HG03159 (cell line): ENCODE results near the gene ANKRD62.
"Not testable (repeated sequence)": the region's sequence is repeated elsewhere in the genome, so short reads cannot be mapped to it uniquely, and the experiment has no call there.

Experiments used
- ATAC-seq: cut with Tn5 transposase; IDR thresholded peaks from one replicate; pipeline ENCODE4 v1.9.1; 2021; ENCODE audit warnings: mild to moderate bottlenecking, moderate library complexity; ENCODE audit not compliant: unreplicated experiment

ANKRD62 gene

DNA sequence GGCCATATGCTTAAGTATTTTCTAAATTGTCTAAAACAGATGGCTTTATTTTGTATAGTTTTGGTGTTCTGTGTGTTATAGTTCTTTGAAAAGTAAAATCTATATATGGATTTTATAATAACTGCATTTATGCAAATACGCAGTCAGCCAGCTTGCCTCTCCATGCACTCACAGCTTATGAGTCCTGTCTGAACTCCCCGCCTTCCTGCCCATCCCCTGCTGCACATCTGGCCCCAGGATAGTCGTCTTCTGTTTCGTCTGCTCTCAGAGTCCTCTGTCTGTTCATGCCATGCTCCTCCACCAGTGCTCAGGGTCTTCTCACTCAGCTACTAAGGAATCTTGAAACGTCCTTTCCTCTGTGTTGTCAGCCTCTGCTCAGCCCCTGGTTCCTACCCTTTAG lies 28.2 kb upstream of the ANKRD62 start:
- ATAC-seq, result no peak

DNA sequence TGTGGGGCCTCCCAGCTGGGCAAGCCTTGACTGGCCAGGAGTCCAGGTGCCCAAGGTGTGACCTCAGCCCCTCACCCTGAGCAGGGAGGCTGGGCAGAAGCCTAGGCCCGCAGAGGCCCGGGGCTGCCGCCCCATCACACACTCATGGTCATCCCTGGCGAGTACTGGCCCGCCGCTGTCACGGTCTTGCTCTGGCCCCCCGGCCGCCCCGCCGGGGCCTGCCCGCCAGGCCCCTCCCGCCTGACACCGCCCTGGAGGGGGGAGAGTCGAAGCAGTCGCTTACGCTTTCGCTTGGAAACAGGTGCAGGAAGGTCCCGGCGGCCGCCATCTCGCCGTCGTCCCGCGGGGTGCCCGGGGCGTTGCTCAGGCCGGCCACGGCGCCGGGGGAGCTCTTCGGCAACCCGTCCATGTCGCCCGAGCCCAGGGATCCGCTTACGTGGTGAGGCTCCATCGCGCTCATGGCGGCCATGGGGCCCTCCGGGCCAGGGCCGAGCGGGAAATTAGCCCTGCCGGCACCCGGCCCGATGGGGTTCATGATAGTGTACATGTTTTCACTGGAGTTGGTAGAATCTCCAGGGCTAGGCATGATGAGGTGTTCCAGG lies 26.6 kb upstream of the ANKRD62 start:
- no peak for ATAC-seq

DNA sequence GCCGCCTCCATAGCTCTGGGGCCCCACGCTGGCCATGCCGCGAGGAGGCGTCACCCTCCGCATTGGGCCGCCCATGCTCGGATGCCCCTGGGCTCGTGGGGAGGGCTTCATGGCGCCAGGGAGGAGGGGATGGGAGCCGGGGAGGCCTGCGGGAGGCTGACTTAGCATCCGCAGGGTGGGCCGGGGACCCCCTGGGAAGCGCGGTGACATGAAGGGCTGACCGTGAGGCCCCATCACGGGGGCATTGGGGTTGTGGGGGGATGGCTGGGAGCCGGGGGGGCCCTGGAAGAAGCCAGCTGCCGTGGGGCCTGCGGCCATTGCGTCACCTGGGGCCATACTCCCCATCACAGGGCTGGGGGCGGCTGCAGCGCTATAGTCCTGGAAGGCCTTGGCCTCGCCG lies 26.0 kb upstream of the ANKRD62 start:
- ATAC-seq, result no peak

DNA sequence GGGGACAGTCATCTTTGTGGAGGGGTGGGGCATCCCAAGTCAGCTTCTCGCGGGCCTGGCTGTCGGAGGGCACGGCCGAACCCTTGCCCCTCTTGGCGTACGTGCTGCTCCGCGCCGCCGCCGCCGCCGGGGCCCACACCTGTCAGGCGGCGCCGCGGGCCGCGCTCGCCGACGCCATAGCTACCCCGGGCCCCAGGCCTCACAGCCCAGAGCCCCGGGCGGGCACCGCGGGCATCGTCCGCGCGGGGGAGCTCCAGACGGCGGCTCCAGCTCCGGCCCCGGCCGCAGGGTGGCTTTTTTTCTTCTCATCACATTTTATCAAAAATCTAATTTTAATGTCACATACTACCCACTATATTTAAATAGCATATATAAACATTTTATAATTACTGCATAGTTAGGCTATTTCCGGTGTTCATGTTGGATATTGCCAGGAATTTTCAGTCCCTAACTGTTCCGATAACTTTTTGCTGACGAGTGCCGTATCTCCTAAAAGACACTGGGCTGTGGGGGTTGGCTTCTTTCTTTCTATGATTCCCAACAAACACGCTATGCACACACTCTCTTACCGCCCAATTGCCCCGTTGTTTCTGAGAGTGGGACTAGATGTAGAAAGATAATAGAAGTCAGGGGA lies 25.2 kb upstream of the ANKRD62 start:
- ATAC-seq, result not testable (repeated sequence)

DNA sequence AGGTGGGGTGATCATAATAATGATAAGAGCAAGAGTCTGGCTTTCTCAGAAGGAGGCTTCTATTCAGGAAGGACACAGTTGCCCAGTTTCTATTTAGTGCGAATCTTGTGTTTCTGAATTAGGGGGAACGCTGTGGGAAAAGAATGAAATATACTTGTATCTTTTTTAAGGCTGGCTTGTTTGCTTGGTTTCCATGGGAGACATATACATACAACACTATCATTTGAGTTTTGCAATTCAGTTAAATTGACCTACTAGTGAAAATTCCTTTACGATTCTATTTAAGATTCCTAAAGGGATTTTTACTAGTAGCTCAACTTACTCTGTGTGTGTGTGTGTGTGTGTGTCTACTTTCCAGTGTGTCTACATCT lies 24.7 kb upstream of the ANKRD62 start:
- ATAC-seq, result no peak

DNA sequence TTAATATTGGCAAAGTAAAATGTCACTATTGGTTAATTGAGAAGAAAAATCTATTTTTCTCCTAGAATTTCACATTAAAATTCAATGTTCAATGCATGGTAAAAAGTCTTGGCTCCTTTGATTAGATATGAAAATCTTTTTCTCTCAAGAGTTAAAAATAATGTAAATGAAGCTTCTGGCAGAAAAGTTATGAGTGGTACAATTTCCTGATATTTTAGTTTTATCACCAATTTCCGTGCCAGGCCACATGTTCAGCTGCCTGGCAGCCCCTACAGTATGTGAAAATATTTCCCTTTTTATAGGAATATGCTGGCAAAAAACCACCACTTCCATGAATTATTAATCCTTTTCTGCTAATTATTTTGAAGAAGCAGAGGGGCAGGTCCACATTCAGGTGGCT lies 22.6 kb upstream of the ANKRD62 start:
- ATAC-seq, result not testable (repeated sequence)

DNA sequence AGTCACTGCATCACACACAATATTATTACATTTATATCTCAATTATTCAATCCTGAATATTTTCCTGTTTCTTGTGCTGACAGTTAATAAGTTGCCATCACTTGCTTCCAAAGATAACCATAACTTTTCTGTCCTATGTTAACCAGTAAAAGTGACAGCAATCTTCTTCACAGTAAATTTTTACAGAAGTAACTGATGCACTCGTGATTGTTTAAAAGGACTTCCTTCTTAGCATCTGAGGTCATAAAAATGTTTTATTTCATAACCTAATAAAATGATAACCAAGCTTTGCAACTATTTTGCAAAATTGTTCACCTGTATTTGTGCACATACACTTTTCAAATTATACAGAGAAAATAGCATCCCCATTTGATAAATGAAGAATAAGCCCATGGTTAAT lies 20.6 kb upstream of the ANKRD62 start:
- ATAC-seq, result no peak

DNA sequence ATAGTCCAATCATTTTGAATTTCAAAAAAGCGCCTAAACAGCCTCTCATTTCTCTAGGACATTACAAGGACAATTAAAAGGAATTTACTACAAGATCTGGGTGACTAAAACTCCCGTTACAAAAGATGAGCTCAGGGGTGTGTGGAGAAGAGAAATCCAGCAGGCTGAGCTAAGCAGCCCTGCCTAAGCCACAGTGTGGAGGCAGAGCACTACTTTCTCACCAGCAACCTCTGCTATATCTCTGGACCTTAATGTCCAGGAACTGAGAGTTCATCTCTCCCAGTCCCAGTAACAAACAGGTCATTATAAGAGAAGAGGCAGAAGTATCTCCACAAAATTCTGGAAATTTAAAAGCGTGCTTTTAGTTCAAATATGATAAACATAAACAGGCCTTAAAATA lies 18.9 kb upstream of the ANKRD62 start:
- no peak for ATAC-seq

DNA sequence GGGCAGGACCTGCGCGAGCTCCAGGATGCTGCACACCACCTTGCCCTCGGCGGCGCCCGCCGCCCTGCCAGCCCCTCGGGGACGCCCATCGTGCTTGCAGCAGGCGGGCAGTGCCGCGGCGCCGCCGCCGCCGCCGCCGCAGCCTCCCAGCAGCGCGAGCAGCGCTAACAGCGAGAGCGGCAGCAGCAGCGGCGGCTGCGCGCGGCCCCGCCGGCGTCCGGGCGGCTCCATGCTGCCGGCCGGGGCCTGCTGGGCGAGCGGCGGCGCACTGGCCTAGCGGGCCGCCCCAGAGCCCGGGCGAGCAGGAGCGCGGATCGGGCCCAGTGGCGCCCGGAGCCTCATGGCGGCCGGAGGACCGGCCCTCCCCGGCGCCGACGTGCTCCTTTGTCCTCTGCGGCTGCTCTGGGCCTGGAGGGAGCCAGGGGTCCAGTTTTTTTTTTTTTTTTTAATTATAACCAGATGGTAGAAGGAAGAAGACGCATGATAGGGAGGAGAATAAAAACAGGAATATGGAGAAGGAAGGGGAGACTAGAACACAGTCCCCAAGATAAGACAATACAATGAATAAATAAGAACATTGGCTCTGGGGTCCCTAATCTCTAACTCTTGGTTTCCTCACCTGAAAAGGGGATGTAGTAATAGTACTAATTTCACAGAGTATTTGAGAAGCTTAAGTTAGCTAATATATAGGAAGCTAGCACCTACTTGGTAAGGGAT lies 17.1 kb upstream of the ANKRD62 start:
- no peak for ATAC-seq

DNA sequence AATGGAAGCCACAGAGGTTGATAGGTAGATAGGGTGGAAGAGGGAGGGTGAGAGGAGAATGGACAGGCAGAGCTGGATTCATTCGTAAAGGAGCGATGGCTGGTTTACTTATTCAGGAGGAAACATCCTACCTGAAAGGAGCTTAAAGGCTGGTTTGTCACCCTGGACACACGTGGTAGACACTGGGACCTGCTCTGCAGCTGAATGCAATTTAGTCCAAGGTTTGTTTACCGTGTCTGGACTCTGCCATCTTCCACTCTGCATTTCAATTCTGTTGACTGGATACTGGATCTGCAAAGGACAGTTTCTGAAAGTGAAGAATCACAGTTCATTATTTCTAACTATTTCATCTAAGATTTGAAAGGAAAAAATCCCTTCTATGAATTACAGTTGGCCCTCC lies 15.6 kb upstream of the ANKRD62 start:
- ATAC-seq, result not testable (repeated sequence)

DNA sequence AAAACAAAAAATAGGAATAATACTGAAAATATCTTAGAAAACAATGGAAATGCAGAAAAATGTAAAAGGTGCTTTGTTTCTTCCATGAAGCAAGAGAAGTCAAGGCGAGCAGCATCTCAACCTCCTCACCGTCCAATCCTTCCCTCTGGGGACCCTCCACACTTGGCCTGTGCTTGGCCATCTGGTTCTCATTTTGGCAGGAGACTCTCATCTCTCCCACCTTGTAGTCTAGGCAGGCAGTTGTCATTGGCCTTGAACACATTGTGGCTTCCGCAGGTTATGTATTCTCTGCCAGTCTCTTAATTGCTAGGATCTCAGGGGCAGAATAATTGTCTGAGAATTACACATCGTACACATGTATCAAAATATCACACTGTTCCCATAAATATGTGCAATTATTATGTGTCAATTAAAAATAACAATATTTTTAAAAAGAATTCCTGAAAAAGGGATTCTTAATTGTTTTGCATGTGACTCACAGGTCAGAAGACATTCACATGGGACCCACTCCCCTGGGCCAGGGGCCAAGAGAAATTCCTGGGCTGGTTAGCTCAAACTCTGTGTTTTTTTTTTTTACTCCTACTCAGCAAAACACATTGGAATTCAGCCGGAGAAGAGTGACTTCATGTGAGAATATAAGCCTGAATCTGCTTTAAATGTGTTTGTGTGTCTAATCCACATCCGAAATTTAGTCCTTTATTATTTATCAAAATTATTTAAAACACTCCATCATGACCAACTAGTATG lies 14.0 kb upstream of the ANKRD62 start:
- ATAC-seq, result no peak

DNA sequence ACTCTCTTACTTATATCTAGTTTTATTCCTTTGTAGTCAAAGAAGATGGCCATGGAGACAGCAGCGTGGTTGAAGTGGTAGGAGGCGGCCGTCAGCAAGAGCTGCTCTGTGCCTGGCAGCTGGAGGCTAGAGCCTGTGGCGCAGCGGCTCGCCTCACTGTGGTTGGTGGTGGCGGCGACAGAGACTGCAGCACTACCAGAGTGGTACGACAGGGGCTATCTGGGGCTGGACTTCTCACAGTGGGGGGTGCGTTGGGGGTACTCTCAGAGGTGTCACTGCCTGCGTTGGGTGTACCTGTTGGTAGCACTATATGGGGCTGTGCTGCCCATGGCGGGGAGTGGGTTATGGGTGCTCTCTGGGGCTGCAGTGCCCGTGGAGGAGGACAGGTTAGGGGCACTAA lies 8.5 kb upstream of the ANKRD62 start:
- ATAC-seq, result no peak

DNA sequence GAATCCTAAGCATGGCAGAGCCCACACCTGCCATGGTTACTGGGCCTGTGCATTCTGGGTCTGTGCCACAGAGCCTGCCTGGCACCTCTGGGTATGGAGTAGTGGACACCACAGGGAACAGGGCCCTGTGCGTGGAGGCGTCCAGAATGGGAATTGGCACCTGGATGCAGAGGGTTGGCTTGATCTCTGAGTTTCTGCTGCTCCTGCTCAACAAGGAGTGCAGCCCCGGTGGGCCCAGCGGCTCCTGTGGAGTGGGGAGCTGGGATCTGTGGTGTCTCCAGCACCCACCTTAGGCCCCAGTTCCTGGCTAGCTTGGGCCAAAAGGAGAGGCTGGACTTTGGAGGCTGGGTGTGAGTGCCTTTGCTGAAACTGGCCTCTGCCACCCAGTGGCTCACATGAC lies 7.9 kb upstream of the ANKRD62 start:
- ATAC-seq, result no peak

DNA sequence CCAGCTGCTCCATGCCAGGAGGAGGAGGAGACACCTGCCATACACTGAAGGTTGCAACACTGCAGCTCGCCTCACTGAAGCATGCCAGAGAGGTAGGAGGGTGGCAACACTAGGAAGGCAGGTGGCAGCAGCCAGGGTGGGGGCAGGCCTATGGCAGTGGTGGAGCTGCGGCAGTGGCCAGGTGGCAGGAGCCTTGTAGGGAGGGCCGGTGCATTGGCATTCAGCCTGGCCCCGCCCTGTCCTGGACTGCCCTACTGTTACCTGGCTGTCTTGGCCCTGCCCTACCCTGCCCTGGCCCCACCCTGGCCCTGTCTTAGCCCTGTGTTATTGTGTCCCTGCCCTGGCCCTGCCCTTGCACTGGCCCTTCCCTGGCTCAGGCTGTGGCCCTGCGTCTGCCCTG lies 7.4 kb upstream of the ANKRD62 start:
- ATAC-seq, result no peak

DNA sequence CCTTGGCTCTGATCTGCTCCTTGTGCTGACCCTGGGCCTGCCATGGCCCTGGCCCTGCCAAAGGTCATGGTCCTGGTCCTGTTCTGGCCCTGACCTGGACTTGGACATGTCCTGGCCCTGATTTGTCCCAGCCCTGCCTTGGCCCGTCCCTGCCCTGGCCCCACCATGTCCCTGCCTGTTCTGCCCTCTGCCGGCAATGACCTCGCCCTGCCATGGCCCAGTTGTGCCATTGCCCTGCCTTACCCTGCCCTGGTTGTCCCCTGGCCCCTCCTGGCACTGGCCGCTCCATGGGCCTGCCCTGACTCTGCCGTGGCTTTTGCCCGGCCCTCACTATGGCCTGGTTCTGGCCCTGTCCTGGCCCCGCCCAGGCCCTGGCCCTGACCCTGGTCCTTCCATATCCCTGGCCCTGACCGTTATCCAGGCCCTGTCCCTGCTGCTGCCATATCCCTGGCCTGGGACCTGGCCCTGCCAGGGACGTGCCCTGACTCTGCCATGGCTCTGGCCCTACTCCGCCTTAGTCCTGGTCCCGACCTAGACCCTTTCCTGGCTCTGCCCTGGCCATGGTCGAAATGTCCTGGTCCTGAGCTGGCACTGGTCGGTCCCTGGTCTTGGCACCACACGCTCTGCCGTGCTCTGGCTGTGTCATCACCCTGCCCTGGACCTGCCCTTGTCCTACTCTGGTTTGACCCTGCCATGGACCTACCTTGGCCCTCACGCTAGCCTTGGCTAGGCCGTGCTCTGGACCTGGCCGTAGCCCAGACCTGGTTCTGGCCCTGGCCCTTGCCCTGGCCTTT lies 6.8 kb upstream of the ANKRD62 start:
- no peak for ATAC-seq

DNA sequence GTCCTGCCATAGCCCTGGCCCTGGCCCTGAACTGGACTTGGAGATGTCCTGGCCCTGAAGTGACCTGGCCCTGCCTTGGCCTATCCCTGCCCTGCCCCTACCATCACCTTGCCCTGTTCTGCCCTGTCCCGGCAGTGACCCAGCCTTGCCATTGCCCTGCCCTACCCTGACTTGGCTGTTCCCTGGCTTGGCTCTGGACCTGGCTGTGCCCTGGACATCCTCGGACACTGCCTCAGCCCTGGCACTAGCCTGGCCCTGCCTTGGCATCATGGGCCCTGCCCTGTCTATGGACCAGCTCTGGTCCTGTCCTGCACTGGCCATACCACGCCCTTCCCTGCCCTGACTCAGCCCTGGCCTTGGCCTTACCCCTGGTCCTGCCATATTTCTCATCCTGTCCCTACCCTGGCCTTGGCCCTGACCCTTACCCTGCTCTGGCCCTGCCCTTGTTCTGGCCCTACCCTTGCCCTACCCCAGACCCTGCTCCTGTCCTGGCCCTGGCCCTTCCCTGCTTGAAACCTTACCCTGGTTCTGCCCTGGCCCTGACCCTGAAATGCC lies 6.1 kb upstream of the ANKRD62 start:
- no peak for ATAC-seq

DNA sequence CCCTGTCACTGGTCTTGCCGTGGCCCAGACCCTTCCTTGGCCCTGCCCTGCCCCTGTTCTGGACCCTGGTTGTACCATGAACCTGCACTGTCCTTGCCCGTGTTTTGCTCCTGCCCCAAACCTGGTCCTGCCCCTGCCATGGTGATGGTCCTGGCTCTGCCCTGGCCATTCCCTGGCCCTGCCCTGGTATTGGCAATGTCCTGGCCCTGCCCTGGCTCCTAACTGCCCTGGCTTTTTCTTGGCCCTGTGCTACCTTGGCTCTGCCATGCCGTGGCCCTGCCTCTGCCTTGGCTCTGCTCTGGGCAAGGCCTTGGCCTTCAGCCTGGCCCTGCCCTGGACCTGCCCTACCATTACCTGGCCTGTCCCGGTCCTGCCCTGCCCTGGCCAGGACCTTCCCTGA lies 5.5 kb upstream of the ANKRD62 start:
- ATAC-seq, result no peak

DNA sequence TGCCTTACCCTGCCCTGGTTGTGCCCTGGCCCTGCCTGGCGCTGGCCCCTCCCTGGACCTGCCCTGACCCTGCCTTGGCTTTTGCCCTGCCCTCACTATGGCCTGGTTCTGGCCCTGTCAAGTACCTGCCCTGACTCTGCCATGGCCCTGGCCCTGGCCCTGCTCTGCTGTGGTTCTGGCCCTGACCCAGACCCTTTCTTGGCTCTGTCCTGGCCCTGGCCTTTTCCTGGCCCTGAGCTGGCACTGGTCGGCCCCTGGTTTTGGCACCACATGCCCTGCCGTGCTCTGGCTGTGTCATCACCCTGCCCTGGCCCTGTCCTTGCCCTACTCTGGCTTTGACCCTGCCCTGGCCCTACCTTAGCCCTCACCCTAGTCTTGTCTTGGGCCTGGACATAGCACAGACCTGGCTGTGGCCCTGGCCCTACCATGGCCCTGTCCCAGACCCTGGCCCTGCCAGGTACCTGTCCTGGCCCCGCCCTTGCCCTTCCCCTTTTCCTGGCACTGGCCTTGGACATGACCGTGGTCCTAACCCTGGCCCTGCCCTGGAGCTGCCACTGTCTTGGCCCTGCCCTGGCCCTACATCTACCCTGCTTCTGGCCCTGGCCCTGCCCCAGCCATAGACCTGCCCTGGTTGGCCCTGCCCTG lies 4.8 kb upstream of the ANKRD62 start:
- ATAC-seq, result no peak

DNA sequence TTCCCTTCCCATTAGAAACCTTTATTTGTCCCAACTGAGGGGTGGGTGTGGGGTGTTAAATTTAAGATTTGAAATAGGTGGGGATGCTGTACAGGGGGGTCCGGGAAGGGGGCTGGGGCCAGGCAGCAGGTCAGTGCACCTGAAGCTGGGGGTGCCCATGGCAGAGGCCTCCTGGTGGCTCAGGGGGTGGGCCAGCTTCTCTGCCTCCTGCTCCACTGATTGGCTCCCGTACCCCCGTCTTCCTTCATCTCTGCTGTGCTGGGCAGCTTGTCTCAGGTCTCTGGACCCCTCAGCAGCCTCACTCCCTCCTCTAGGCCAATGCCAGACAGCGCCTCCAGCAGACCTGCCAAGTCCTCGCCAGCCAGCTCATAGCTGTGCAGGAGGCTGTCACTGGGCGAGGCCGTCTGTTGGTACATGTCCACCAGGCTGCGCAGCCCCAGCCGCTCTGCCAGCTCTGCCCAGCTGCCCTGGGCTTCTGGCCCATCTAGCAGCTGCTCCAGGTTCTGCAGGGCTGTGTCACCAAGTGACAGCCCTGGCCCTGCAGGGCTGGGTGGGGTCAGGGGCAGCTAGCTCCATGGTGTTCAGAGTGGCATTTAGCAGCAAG lies 2.0 kb upstream of the ANKRD62 start:
- ATAC-seq, result no peak
